ENCODE measurements around the gene SRXN1.
"Not testable (repeated sequence)": the region's sequence is repeated elsewhere in the genome, so short reads cannot be mapped to it uniquely, and the experiment has no call there.

SRXN1 gene

GRCh38 chr20:653590-654416, 803 bp upstream of the SRXN1 start:
- no peak for DNase-seq

GRCh38 chr20:652615-653109, 338 bp downstream of the SRXN1 start:
- no peak for DNase-seq

DNA sequence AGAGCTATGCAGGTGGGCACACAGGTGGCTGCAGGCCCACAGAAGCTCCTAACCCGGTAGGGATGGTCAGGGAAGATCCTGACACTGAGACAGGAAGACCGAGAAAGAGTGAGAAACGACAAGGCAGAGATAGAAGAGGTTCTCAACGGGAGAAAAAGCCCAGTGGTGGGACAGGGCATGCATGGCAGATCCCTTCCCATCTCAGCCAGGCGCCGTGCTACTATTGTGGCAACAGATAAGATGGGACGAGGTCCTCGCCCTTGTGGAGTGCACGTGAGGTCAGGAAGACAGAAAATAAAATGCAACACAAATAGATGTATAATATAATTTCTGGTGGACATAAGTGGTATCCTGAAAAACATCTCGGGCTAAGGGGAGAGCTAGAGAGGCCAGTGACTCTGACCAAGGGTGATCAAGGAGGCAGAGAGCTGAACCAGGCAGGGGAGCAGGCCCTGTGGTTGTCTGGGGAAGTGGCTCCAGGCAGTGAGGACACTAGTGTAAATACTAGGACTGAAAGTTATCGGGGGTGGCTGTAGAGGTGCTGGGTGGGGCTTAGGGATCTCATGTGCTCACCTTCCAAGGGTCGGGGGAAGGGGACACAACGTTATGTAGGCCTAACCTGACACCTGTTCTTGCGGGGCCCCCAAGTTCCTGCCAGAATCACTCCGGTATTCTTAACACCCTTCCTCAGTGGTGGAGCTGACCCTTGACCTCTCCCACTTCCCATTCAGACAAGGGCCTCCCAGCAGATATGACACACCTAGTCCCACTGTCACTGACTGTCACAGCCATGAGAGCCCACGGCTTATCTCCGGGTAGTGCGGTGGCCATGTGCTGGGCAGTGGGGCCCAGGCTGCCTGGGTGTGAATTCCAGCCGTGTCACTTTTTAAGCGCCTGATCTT, 1.0 kb downstream of the SRXN1 start:
- no peak for DNase-seq

GRCh38 chr20:650954-651353, 2.0 kb downstream of the SRXN1 start:
- no peak for DNase-seq

GRCh38 chr20:650281-650680, 2.7 kb downstream of the SRXN1 start:
- DNase-seq = no peak

DNA sequence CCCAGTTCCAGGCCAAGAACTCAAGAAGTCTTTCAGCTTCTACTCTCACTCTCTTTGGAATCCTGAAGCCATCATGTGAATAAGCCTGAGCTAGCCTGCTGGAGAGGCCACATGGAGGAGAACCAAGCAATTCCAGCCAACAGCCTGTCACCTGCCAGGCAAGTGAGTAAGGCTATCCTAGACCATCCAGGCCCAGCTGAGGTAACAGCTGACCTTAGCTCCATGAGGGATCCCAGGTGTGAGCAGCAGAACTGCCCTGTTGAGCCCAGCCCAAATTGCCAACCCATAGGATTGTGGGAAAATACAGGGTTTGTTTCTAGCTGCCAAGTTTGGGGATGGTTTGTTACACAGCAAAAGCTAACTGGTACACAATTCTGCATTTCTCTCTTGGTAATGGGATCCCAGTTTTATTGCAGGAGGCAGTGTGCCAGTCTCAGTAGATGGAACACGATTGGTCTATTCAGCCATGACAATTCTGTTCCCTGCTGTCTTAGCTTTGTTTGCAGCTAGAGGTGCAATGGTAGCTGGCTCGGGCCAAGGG, 5.5 kb downstream of the SRXN1 start:
- no peak for DNase-seq

GRCh38 chr20:646868-647233, 6.1 kb downstream of the SRXN1 start:
- no peak for DNase-seq

- no peak for DNase-seq
Observed at GRCh38 chr20:646107-646867, 6.7 kb downstream of the SRXN1 start.

DNA sequence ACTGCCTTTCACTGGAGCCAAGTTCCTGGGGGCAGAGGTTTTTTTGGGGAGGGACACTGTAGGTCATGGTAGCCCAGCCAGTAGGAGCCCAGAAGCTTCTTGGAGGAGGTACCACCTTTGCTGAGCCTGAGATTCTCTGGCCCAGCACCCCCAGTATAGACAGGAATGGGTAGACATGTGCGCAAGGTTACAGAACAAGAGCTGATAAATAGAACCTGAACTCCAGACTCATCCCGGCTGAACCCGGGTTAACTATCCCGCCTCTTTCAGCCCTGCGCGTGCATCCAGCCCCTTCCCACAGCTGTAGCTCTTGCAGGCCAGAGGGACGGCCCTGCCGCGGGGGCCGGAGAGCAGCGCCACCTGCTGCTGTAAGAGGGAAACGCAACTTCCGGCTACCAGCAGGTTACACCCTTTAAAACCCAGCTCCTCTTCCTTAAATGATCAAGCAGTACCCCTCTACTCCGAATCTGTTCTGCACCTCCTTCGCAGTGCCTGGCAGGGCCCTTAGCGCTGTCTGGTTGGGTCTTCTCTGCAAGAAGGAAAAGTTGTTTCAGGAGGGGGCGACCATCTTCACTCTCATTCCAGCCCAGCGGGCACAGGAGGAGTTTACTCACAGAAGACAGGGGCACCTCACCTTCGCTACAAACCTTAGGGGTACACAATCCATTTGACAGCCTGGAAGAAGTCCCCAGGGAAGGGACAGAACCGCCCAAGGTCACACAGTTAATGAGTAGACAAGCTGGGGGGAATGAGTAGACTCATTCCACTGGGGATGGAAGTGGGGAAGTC, 7.5 kb downstream of the SRXN1 start:
- peak; percentile 47 to 58 for DNase-seq

- no peak for DNase-seq
Observed at GRCh38 chr20:644692-645317, 8.2 kb downstream of the SRXN1 start.

DNA sequence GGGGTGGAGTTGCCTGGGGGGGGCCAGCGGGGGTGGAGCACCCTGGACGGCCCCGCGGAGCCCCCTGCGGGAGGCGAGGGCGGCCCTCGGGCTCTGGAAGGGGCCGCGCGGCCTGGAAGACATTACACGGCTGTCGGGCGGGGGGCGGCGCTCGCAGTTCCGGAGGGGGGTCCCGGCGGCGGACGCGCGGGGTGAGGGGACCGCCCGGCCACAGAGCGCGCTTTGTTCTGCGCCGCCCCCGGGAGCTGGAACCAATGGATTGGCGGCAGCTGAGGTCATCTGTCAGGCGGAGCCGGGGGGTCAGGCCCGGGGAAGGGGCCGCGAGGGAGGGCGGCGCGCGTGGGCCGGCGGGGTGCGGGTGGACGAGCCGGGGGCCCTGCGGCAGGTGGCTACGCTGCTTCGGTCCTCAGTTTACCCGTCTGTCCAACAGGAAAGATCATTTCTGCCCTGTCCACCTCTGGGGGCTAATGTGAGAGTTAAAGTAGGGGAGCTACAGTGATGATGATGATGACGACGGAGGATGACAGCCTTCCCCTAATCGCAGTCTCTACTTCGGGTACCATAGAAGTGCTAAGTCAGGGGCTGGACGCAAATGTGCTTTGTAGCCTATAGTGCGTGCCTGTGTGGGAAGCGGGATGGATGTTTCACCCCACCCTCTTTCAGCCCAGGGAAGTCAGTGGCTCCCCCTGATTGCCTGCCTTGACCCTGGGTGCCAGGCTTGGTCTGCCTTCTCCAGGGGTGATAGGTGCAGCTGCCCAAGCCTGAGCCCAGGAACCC, 10.4 kb downstream of the SRXN1 start:
- no peak for DNase-seq

DNA sequence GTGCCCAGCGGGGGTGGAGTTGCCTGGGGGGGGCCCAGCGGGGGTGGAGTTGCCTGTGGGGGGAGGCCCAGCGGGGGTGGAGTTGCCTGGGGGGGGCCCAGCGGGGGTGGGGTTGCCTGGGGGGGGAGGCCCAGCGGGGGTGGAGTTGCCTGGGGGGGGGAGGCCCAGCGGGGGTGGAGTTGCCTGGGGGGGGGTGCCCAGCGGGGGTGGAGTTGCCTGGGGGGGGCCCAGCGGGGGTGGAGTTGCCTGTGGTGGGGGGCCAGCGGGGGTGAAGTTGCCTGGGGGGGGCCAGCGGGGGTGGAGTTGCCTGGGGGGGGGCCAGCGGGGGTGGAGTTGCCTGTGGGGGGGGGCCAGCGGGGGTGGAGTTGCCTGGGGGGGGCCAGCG, 11.0 kb downstream of the SRXN1 start:
- DNase-seq = not testable (repeated sequence)

DNA sequence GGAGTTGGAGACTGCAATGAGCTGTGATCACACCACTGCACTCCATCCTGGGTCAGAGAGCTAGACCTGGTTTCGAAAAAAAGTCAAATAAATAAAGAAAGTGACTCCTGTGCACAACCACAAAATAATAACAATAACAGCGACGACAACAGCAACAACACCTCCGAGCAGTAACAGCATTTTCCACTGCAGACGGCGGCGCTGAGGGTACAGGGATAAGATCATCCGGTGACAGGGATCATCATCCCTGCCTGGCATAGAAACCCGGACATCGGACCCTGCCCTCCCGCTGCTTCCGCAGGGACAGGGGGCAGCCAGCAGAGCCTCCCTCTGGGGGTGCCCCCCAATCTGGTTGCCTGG, 11.5 kb downstream of the SRXN1 start:
- no peak for DNase-seq

- no peak for DNase-seq
Observed at GRCh38 chr20:640674-641515, 12.1 kb downstream of the SRXN1 start.

GRCh38 chr20:638579-638978, 14.4 kb downstream of the SRXN1 start:
- no peak for DNase-seq

DNA sequence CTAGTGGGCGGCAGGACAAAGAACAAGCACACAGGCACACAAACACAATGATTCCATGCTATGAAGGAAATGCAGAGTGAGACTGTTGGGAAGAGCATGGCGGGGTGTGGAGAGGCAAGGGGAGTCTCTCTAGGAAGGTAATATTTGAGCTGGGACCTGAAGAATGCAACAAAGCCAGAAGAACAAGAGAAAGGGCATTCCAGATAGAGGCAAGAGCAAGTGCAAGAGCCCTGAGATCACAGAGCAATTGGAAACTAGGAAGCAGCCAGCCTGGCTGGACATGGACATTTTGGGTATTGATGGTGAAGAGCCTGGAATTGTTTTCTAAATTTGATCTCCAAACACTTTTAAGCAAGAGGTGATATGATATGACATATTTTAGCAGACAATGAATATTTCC, 15.4 kb downstream of the SRXN1 start:
- DNase-seq = no peak

- DNase-seq = no peak
Observed at GRCh38 chr20:635893-636338, 17.1 kb downstream of the SRXN1 start.

DNA sequence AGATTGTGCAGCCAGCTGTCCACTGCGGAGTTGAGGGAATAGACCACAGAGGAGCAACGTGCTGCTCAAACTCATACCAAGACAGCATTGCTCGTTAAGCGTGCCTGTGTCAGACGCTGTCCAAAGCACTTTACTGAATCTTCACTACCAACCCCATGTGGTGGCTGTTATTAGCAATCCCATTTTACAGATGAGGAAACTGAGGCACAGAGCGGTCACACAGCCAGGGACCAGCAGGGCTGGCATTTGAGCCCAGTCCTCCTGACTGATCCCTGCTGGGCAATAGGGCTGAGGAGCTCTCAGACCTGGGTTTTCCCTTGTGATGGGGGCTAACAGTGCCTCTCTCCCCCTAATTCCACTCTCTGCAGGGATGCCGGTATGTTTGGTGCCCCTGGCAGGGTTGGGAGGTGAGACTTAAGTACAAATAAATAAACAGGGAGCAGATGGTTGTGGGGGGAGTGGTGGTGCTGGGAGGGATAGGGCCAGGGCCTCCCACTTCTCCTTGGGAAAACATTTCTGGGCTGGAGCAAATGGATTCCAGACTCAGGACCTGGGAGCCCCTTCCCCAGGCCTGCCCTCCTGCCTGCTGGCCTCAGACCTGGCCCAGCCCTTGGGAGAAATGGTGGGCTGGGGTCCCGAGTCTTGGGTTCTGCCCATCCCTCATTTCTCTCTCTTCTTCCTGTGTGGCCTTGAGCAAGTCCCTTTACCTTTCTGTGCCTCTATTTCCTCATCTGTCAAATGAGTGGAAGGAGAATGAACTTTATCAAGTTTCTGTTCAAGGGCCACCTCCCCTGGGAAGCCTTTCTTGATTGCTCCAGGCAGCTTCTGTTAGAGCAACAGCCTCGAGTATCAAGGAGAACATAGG, 17.7 kb downstream of the SRXN1 start:
- no peak for DNase-seq

Data from stimulated activated CD4-positive, alpha-beta T cell treated with anti-CD3 and anti-CD28 coated beads, Interleukin-4, amount 100 ng/mL, for 4 hours (primary cell).